HG03565 (cell line): ENCODE results near the gene IGF2BP1.
"Not testable (repeated sequence)": the region's sequence is repeated elsewhere in the genome, so short reads cannot be mapped to it uniquely, and the experiment has no call there.

Experiments
- ATAC-seq: cut with Tn5 transposase; IDR thresholded peaks from one replicate; pipeline ENCODE4 v1.9.1; 2021; ENCODE audit warnings: mild to moderate bottlenecking, moderate library complexity; ENCODE audit not compliant: unreplicated experiment

Gene IGF2BP1

DNA sequence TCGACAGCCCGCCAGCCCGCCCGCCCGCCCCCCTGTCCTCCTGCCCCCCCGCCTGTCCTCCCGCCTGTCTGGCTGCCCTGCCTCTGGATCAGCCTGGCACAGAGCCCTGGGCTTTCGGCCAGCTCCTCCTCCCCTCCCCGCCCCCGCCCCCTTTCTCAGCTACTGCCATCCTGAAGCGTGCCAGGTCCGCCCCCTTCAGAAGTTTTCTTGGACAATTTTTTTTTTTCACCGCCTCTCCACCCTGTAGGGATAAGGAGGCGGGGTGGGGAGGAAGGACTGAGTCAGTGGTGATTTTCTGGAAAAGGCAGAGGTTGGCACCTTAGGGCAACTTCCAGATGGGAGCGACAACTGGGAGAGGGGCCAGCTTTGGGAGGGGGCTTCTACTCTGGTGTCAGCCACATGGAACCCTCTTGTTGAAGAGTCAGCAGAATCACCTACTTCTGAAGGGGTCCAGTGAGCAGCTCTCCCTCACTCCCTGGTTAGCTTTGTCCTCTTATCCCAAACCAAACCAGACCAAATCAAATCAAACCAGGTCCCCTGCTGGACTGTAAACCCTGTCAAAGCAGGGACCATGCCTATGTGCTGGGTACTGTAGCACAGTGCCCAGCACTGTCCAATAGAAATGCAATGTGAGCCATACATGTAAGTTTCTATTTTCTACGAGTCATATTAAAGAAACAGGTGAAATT lies 19.7 kb downstream of the IGF2BP1 start:
- ATAC-seq: no peak

DNA sequence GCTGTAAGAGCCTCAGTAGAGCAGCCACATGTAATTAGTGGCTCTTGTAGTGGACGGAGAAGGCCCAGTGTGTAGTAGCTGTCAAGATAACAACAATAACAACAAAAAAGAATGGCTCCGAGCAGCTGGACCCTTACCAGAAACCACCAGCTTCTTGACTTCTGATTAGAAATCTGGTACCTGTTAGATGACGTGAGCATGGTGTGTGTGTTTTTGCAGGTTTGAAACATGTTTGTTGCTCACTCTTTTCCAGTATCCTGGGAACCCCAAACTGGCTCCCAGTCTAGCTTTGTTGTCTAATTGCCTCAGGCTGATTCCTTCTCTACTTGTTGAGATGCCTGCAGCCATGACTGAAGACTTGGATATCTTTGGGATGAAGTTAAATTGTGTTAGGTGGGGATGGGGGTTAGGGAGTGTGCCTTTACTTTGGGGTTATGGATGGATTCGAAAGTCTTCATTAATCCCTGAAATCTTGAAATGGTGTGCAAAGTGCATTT lies 21.0 kb downstream of the IGF2BP1 start:
- ATAC-seq: no peak

DNA sequence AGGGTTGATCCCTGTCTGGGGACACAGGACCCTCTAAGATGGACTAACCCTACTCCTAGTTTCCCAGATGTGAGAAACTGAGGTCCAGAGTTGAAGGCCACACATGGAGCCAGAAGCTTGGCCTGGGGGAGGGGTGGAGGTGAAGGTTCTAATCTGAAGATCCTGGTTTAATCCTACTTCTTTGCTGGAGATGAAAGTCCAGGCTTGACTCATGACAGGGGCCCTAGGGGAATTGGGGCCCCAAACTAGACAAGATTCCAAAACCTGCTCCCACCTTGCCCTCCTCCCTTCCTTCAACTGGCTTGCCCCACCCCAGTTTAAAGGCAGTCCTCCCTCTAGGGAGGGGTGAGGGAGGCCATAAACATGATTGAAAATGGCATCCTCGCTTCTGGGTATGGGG lies 21.6 kb downstream of the IGF2BP1 start:
- no peak for ATAC-seq

- ATAC-seq: no peak
Measured at GRCh38 chr17:49020609-49021008, 23.4 kb downstream of the IGF2BP1 start.

- no peak for ATAC-seq
Measured at GRCh38 chr17:49021095-49021767, 24.0 kb downstream of the IGF2BP1 start.

- no peak for ATAC-seq
Measured at GRCh38 chr17:49021768-49022103, 24.6 kb downstream of the IGF2BP1 start.

GRCh38 chr17:49022391-49022941 lies 25.3 kb downstream of the IGF2BP1 start:
- ATAC-seq: no peak

DNA sequence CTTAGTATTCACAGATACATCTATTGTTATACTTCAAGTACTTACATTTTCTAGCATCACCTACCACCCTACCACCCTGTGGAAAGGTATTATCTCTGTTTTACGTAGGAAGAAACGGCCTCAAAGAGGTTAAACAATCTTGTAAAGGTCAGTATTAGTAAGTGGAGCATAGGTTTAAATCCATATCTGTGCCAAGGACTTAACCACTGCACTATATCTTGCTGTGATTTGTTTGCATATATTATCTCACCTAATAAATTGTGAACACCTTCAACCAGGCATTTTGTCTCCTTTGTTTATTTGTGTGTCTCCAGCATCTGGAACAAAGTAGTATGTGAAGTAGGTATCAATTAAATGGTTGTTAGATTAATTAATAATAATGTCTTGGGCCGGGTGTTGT lies 27.3 kb downstream of the IGF2BP1 start:
- ATAC-seq: no peak

- not testable (repeated sequence) for ATAC-seq
Measured at GRCh38 chr17:49026447-49026846, 29.3 kb downstream of the IGF2BP1 start.

DNA sequence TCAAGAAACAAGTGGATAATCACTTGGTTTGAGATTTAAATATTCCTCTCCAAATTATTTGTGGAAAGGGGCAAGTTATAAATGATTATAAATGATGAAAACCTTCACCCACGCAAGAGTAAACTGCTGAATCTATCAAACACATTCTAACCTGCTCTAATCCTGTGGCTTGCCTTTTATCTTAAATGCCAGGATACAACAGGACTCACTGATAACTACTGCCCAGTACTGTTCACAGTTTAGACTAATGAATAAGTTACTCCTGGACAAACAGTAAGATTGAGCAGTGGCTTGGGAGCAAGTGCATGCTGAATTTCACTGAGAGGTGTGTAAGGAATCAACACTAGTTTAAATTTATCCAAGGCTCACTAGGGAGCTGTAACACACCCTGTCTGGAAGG lies 31.1 kb downstream of the IGF2BP1 start:
- no peak for ATAC-seq

DNA sequence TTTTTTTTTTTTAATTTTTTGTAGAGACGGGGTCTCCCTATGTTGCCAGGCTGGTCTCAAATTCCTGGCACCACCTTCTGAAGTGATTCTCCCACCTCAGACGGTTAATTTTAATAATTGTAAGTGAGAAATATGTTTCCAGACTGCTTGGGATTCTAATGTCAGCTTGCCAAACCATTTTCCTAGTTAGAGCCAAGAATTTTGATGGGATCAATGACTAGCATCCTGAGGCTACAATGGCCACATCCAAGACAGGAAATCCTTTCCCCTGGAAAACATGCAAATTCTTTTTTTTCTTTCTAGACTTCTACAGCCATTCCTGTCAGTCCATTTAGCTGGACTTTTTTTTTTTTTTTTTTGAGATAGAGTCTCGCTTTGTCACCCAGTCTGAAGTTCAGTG lies 32.6 kb downstream of the IGF2BP1 start:
- no peak for ATAC-seq

DNA sequence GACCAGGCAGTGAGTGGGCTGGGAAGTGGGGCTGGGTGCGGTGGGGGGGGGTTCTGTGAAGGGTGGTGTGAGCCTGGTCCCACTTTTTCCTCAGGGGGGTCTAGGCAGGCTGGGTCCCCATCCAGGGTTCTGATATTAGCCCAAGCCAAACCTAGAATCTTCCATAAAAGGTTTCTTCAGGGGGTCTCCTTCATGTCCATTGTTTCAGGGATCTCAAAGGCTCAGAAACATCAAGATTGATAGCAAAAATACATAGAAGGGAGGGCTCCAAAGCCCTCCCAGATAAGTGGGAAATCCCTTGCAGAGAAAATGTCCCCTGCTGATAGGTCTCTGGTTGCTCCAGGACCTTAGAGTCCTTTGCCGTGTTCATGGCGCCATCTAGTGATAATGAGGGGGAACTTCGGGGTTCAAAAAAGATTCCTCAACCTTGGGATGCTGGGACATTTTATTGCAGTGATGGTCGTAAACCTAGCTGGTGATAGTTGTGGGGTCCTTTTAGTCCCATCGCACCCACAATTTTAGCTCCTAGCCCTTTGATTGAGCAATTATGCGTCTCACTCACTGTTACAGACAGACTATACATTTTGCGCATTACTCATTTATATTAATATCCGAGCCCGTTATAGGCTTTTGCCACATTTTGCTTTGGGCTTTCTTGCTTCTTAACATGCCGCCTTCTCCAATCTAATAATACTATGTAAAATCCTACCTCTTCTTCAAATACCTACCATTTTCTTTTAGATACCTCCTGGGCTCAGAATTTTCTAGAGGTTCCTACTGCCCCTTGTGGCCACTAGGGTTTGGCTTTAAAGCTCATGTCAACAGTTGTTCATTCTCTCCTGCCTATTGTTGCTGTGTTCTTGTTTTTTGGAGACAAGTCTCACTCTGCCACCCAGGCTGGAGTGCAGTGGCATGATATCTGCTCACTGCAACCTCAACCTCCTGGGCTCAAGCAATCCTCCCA lies 35.1 kb downstream of the IGF2BP1 start:
- ATAC-seq: no peak

DNA sequence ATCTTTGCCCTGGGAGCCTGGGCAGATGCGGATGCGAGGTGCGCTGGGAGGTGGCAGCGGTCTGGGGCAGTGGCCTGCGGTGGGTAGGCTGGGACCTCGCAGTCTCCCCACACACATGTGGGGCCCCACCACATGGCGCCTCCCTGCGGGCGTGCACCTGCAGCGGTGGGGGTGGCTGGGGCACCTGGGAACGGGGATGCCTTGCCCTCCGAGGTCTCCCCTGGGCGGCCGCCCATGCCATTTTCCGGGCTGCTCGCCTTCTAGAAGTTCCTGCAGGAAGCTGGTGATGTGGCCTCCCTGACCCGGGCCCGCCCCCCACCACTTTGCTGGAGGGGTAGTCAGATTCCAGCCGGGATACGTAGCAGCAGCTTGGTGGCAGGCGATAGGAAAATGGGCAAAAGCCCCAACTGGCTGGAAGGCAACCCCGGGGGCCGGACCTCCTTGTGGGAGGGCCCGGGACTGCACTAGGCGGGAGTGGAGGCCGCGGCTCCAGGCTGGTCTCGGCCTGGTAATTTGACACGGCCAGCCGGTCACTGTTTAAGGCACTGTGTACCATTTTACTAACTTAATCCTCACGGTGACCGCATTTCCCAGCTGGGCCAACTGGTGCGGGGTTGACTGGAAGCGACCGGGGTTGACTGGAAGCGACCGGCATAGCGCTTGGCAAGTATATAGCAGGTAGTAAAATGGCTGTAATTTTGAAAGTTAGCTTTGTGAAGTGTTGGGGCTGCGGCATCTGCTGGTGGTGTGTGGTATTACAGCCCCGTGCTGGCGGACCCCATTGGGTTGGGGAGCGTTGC lies 38.5 kb downstream of the IGF2BP1 start:
- no peak for ATAC-seq

- no peak for ATAC-seq
Measured at GRCh38 chr17:49036270-49036626, 39.1 kb downstream of the IGF2BP1 start.

GRCh38 chr17:49038138-49038537 lies 41.0 kb downstream of the IGF2BP1 start:
- ATAC-seq: no peak

DNA sequence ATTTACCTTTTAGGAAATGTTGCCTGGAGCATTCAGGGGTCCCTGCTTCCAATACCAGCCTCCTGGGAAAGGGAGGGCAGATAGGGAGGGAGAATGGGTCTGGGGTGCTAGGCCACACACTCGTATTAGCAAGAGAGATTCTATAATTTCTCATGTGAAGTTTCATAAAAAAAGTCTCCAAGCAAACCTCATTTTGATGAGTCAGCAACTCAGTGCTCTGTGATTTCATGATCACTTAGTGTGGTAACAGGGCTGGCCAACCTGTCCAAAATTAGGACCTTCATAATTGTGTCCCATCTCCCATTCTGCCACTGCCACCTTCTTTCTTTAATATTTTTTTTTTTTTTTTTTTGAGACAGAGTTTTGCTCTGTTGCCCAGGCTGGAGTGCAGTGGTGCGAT lies 41.4 kb downstream of the IGF2BP1 start:
- ATAC-seq: no peak

GRCh38 chr17:49039518-49039917 lies 42.3 kb downstream of the IGF2BP1 start:
- not testable (repeated sequence) for ATAC-seq

DNA sequence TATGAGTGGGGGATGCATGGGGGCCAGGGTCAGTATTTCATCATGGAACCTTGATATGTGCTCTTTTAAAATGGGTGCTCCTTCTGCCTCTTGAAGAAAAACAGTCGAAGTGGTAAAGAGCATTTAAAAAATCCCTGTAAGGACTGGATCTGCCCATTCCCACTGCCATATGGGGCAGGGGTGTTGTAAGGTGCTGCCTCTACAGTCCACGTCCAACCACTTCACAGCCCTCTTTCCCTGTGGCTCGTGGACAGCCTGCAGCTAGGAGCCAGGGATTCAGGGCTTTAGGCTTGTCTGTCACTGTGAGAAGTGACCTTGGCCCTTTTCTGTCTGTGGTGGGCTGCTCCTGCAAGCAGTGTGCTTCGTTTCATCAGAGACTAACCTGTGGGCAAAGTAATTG lies 44.3 kb downstream of the IGF2BP1 start:
- no peak for ATAC-seq

- ATAC-seq: no peak
Measured at GRCh38 chr17:49045376-49045775, 48.2 kb downstream of the IGF2BP1 start.

DNA sequence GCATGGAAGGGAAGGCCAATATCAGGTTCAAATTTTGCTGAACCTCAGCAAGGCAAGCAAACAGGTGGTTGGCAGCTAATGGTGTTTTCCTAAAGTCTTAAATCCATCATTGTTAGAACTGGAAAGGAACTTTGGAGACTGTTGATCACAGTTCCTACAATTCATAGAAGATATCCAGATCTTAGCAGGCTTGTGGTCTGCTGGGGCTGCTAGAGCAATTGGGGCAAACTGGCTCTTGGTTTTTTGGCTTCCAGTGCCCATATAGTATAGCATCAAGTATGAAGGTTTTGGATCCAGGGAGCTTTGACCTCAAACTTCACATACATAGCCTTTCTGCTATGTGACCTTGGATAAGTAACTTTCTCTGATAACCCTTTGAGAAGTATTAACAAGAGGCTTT lies 49.7 kb downstream of the IGF2BP1 start:
- no peak for ATAC-seq
